HG03432 (cell line): ENCODE data around the gene LARP4B.
A peak's percentile ranks its signal among the peaks of the same experiment; 100 is the strongest.

Source experiments
- ATAC-seq: cut with Tn5 transposase; IDR thresholded peaks from one replicate; pipeline ENCODE4 v1.9.1; 2021; ENCODE audit warnings: mild to moderate bottlenecking, moderate library complexity; ENCODE audit not compliant: unreplicated experiment

LARP4B gene

GRCh38 chr10:931326-932318 lies at the start of gene LARP4B:
TSS of gene LARP4B (minus strand) at chr10:931705. CDS start at chr10:885721, 45,984 bp downstream.
- peak; percentile 94 for ATAC-seq

DNA sequence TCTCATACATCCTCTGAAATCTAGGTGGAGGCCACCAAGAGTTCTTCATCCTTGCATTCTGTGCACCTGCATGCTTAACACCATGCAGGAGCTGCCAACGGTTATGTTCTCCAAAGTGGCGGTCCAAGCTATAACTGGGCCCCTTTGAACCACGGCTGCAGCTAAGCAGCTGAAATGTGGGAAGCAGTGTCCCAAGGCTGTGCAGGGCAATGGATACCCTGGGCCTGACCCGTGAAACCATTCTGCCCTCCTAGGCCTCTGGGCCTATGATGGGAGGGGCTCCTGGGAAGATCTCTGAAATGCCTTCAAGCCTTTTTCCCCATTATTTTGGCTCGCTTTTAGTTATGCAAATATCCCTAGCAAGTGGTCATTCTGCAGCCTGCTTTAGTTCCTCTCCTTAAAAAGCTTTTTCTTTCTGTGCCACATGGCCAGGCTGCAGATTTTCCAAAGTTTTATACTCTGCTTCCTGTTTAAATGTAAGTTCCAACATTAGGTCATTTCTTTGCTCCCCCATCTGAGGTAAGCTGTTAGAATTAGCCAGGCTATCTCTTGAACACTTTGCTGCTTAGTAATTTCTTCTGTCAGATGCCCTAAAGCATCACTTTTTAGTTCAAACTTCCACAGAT lies 49.1 kb upstream of the LARP4B start:
- ATAC-seq: no peak

DNA sequence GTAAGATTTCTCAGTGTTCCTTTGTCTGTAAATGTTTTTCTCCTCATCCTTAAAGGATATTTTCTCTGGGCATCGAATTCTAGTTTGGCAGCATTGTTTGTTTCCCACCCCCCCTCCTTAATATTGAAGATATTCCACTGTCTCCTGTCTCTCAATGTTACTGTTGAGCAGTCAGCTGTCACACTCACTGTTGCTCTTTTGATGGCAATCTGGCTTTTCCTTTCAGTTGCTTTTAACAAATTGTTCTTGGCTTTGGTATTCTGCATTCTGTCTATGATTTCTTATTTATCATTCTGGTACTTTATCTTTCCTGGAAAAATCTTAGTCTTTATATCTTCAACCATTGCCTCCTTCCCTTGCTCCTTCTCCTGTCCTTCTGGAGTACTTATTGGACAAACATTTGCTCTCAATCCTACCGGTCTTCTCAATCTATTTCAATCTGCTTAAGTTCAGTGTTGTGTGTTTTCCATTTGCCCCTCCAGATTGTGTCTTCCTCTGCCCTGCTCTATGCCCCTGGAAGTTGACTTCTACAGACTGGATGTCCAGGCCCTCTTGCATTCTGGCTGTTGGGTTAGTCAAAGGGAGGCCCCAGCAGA lies 47.4 kb upstream of the LARP4B start:
- ATAC-seq: no peak

GRCh38 chr10:976316-976715 lies 44.8 kb upstream of the LARP4B start:
- ATAC-seq: no peak

- no peak for ATAC-seq
Measured at GRCh38 chr10:974785-975074, 43.2 kb upstream of the LARP4B start.

- peak; percentile 60 for ATAC-seq
Measured at GRCh38 chr10:974038-974784, 42.7 kb upstream of the LARP4B start.

DNA sequence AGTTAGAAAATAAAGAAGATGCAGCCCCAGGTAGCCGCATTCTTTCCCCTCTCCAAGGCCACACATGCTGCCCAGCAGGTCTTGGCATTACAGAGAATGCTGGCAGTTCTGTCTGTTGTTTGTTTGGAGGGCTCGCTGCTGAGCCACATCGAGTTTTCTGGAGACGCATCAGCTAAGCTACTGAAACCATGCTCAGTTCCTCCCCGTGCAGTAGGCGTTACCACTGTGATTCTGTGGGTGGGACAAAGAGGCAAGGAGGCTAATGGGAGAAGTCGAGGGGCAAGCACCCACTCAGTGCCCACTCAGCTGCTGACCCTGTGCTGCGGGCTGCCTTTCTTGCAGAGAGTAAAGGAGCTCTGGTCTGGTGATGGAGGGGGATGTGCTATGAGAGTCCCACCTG lies 41.3 kb upstream of the LARP4B start:
- no peak for ATAC-seq

- no peak for ATAC-seq
Measured at GRCh38 chr10:971613-972012, 40.1 kb upstream of the LARP4B start.

GRCh38 chr10:971150-971542 lies 39.6 kb upstream of the LARP4B start:
- ATAC-seq: no peak

DNA sequence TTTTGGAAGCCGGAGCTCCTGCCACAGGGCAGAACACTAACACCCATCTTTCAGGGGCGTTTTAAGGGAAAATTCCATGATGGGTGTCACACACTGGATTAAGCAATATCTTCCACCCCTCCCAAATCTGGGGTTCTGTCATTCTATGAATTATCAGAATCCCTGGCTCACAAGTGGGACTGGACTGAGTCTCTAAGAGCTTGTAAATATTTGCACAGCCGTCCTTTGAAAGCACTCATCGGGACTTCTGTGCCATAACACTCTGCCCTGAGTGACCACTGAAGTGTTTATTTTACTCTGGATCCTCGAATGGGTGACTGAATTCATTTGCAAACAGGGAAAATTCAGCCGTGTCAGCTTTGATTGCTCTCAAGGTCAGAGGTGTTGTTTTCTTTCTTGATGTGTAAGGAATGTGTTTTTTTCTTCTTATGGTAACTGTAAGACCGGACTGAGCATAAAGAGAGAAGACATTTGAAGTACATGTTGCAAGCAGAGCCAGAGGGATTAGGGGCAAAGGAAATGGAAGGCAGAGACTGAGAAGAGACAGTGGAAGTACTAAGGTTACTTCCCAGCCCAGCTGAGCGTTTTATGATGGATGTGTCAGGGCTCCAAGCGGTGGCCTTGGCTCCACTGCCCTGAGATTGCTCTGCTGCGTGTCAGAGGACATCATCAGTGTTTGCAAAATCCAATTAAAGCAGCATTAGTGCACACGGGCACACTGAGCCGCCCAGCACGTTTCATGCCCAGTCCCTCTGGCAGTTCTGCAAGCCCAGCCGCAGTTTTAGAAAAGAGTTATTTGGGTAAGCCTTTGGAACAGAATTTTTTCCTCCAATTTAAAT lies 39.0 kb upstream of the LARP4B start:
- no peak for ATAC-seq

DNA sequence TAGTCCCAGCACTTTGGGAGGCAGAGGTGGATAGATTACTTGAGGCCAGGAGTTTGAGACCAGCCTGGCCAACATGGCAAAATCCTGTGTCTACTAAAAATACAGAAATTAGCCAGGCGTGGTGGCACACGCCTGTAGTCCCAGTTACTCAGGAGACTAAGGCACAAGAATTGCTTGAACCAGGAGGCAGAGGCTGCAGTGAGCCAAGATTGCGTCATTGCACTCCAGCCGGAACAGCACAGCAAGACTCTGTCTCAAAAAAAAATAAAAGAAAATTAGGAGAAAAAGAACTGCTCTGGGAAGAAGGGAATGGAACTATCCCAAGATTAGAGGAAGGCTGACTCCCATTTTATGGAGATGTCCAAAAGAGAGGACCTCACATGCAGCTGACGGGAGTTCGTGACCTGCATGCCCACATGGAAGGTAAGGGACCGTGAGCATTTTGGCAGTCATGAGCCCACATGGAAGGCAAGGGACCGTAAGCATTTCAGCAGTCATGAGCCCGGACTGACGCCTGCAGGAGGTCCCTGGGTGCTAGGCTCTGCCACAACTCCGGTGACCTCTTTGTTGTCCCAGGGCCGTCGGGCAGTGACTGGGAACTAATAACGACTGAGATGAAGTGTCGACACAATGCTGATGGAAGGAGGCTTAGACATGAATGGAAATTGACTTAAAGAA lies 38.1 kb upstream of the LARP4B start:
- no peak for ATAC-seq

- no peak for ATAC-seq
Measured at GRCh38 chr10:968546-969199, 37.2 kb upstream of the LARP4B start.

DNA sequence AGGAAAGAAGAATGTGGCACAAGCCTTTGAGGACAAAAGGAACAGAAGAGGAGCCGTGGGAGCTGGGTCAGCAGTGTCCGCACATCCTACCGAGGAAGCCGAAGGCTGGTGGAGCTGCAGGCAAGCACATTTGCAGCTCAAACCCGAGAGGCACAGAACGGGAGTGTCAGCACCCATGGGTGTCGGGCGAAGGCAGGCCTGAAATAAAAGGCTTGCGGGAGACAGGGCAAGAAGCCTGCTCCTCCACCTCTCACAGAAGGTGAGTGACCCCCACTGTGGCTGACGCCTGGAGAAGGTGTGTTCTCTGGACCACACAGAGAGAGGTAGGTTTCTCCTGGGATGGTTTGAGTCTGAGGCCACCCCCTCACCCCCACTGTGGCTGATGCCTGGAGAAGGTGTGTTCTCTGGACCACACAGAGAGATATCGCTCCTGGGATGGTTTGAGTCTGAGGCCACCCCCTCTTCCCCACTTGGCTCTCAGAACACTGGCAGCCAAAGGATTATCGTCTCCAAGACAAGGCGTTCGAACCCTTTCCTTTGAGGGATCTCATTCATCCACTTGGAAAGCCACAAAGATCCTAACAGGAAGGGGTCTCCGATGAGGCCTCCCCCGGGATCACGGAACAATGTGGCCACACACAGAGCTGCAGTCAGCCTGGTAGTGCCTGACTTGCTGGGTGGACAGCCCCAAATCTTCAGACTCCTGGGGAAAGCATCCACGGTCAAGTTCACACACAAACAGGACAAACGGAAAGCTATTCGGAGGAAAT lies 35.1 kb upstream of the LARP4B start:
- ATAC-seq: no peak

GRCh38 chr10:964988-965417 lies 33.5 kb upstream of the LARP4B start:
- ATAC-seq: no peak

GRCh38 chr10:964321-964987 lies 32.9 kb upstream of the LARP4B start:
- ATAC-seq: no peak

DNA sequence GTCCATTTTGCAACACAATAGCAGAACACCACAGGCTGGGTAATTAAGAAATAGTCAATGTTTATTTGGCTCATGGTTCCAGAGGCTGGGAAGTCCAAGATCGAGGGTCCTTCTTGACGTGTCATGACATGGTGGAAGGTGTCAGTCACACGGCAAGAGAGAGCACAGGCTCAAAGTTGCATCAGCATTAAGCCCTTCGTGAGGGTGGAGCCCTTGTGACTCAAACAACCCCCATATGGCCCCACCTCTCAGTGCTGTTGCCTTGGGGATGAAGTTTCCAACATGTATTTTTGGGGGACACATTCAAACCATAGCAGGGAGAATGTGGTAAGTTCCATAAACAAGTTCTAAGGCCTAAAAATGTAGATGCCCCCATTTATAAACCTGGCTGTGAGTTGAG lies 32.1 kb upstream of the LARP4B start:
- ATAC-seq: no peak

DNA sequence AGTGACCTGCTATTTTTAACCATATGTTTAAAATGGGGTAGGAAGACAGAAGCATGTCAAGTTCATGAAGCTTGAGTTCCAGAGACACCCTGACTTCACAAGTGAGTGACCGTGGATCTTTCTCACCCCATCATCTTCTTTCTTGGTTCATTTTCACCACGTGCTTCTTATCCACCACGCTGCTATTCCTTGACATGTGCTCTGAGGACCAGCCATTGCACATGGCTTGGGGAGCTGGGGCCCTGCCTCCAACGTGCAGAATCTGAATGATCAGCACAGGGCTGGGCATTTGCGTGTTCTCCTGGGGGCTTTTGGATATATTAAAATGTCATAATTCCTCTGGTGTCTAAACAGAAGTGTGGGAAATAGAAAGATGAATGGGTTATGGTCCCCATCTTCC lies 31.7 kb upstream of the LARP4B start:
- ATAC-seq: no peak

DNA sequence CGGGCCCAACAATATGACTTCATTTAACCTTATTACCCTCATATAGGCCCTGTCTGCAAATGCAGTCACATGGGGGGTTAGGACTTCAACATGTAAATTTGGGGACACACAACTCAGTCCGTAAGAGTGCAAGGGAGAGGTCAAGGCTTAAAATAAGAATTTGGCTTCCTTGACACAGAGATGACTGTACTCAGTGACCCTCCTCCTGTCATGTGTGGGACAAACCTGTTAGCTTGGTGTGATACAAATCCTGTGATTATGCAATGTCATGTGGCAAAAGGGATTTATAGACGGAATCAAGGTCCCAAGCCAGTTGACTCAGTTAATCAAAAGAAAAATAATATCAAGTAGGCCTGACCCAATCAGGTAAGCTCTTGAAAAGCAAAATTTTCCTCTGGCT lies 30.8 kb upstream of the LARP4B start:
- no peak for ATAC-seq
